ENCODE data around the gene INPPL1.

The INPPL1 gene

DNA sequence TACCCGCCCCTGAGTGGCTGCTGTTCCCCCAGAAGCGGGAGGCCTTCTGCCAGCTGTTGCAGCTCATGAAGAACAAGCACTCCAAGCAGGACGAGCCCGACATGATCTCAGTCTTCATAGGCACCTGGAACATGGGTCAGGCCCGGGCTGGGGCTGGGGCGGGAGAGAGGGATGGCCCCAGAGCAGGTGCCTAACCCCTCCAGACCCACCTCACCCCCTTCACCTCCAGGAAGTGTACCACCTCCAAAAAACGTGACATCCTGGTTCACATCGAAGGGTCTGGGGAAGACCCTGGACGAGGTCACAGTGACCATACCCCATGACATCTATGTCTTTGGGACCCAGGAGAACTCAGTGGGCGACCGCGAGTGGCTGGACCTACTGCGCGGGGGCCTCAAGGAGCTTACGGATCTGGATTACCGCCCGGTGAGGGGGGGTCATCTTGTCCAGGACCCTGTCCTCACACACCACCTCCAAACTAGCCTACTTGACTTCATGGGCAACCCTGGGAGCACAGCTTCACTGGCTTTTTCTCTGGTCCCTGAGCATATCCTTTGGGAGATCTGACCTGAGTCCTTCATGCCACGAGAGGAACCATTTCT lies 6.3 kb downstream of the INPPL1 start:
- TF ChIP-seq NFRKB (IDR thresholded peaks at IDR 0.05) = no peak
- no peak for TF ChIP-seq HDGF (IDR thresholded peaks at IDR 0.05; ENCODE audit: borderline replicate concordance)
- TF ChIP-seq BHLHE40 (IDR thresholded peaks at IDR 0.05; ENCODE audit: borderline replicate concordance) = no peak
- TF ChIP-seq, protein P1, sequence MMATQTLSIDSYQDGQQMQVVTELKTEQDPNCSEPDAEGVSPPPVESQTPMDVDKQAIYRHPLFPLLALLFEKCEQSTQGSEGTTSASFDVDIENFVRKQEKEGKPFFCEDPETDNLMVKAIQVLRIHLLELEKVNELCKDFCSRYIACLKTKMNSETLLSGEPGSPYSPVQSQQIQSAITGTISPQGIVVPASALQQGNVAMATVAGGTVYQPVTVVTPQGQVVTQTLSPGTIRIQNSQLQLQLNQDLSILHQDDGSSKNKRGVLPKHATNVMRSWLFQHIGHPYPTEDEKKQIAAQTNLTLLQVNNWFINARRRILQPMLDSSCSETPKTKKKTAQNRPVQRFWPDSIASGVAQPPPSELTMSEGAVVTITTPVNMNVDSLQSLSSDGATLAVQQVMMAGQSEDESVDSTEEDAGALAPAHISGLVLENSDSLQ (IDR thresholded peaks at IDR 0.05) = no peak
- TF ChIP-seq SUZ12 (IDR thresholded peaks at IDR 0.05) = no peak
- no peak for TF ChIP-seq SP1 (IDR thresholded peaks at IDR 0.05)
- TF ChIP-seq ARNT (IDR thresholded peaks at IDR 0.05) = no peak
- no peak for TF ChIP-seq ZNF384 (IDR thresholded peaks at IDR 0.05)
- no peak for TF ChIP-seq ELF4 (IDR thresholded peaks at IDR 0.05)
- no peak for DNase-seq (ENCODE audit: extremely low spot score)
- CTCF ChIA-PET = no interaction called here
- POLR2A ChIA-PET = interaction anchor here (0.6 kb wide), 1 partner anchor 188 kb away, joined by 3 read pairs; no protein-coding TSS in a partner anchor

GRCh38 chr11:72231396-72232259 lies 7.1 kb downstream of the INPPL1 start:
- CTCF ChIA-PET = no interaction called here
- POLR2A ChIA-PET = interaction anchor here (0.6 kb wide), 1 partner anchor 187 kb away, joined by 3 read pairs; no protein-coding TSS in a partner anchor
- TF ChIP-seq ARNT (IDR thresholded peaks at IDR 0.05) = no peak
- no peak for TF ChIP-seq HDGF (IDR thresholded peaks at IDR 0.05; ENCODE audit: borderline replicate concordance)
- no peak for TF ChIP-seq BHLHE40 (IDR thresholded peaks at IDR 0.05; ENCODE audit: borderline replicate concordance)
- no peak for DNase-seq (ENCODE audit: extremely low spot score)

GRCh38 chr11:72232260-72233055 lies 7.9 kb downstream of the INPPL1 start:
- POLR2A ChIA-PET = no interaction called here

DNA sequence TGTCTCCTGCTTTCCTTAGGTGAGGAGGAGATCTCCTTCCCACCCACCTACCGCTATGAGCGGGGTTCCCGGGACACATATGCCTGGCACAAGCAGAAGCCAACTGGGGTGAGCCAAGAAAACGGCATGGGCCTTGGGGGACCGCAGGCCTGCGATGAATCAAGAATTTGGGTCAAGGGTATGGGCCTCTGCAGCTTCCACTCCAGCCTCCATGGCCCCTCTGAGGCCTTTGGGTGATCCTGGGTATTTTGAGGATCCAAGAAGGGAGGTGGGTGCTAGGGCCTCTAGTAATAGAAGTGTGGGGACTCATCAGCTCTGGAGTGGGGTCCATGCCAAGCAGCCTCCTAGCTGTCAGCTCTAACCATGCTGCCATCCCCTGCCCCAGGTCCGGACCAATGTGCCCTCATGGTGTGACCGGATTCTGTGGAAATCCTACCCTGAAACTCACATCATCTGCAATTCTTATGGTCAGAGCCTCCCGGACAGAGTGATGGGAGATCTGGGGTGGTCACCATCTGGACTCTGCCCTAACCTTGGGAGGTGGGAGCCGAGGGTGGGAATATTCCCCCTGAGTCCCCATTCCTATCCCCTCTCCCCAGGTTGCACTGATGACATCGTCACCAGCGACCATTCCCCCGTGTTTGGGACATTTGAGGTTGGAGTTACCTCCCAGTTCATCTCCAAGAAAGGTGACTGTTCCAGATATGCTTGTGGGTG lies 8.6 kb downstream of the INPPL1 start:
- ChIA-PET CTCF (no interaction called here), POLR2A (no interaction called here)
- no peak for DNase-seq (ENCODE audit: extremely low spot score)
- TF ChIP-seq, protein P1 (IDR thresholded peaks at IDR 0.05) = no peak
- TF ChIP-seq SUZ12 (IDR thresholded peaks at IDR 0.05) (no peak), ZNF384 (IDR thresholded peaks at IDR 0.05) (no peak), TARDBP (IDR thresholded peaks at IDR 0.05) (no peak), L3MBTL2 (conservative IDR thresholded peaks at IDR 0.05) (no peak), FOXK2 (IDR thresholded peaks at IDR 0.05) (no peak), BHLHE40 (IDR thresholded peaks at IDR 0.05; ENCODE audit: borderline replicate concordance) (no peak), LEF1 (IDR thresholded peaks at IDR 0.05; ENCODE audit: borderline replicate concordance) (no peak), FOXM1 (IDR thresholded peaks at IDR 0.05; ENCODE audit: borderline replicate concordance) (no peak), SP1 (IDR thresholded peaks at IDR 0.05) (no peak), HDGF (IDR thresholded peaks at IDR 0.05; ENCODE audit: borderline replicate concordance) (no peak), FOXA1 (IDR thresholded peaks at IDR 0.05) (no peak)

More at GRCh38 chr11:72232260-72233055, 7.9 kb downstream of the INPPL1 start:
- no peak for DNase-seq (ENCODE audit: extremely low spot score)
- CTCF ChIA-PET = no interaction called here
- no peak for TF ChIP-seq L3MBTL2 (conservative IDR thresholded peaks at IDR 0.05)
- TF ChIP-seq BHLHE40 (IDR thresholded peaks at IDR 0.05; ENCODE audit: borderline replicate concordance) = no peak
- TF ChIP-seq LEF1 (IDR thresholded peaks at IDR 0.05; ENCODE audit: borderline replicate concordance) = no peak
- no peak for TF ChIP-seq SP1 (IDR thresholded peaks at IDR 0.05)
- TF ChIP-seq ARNT (IDR thresholded peaks at IDR 0.05) = no peak
- TF ChIP-seq CTBP1 (IDR thresholded peaks at IDR 0.05; ENCODE audit: borderline replicate concordance) = no peak
- TF ChIP-seq TARDBP (IDR thresholded peaks at IDR 0.05) = no peak
- no peak for TF ChIP-seq HDGF (IDR thresholded peaks at IDR 0.05; ENCODE audit: borderline replicate concordance)
- TF ChIP-seq ZNF384 (IDR thresholded peaks at IDR 0.05) = no peak

DNA sequence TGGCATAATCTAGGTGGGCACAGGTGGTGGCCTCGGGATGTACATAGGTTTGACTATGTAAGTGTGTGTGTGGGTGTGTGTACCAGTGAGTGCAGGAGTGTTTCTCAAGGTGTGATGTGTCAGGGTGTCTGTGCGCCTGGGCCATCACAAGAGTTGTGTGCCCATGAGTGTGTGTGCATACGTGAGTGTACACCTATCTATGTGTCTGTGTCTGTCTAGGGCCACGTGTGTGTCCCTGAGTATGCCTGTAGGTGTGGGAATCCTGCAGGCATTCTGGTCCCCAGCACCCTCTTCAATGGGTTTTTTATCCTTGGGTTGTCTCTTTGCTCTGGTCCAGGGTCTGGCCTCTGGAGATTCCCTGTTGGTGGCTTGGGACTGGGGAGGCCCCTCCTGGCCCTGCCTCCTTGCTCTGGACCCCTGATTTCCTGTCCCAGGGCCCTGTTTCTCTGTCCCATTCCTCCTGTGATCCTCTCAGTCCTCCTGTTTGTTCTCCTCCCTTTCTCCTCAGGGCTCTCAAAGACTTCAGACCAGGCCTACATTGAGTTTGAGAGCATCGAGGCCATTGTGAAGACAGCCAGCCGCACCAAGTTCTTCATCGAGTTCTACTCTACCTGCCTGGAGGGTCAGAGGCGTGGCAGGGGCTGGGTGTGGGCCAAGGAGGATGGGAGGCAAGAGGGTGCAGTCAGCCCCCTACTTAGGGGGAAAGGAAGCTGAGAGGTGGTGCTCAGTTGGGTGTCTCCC lies 9.4 kb downstream of the INPPL1 start:
- no peak for DNase-seq (ENCODE audit: extremely low spot score)
- POLR2A ChIA-PET = interaction anchor here (5.8 kb wide), 1 partner anchor 10 kb away, joined by 45 read pairs; the partner anchor contains the start of gene INPPL1
- CTCF ChIA-PET = no interaction called here
- TF ChIP-seq HDGF (IDR thresholded peaks at IDR 0.05; ENCODE audit: borderline replicate concordance) (no peak), CTBP1 (IDR thresholded peaks at IDR 0.05; ENCODE audit: borderline replicate concordance) (no peak), LEF1 (IDR thresholded peaks at IDR 0.05; ENCODE audit: borderline replicate concordance) (no peak), SUZ12 (IDR thresholded peaks at IDR 0.05) (no peak), NFRKB (IDR thresholded peaks at IDR 0.05) (no peak), SP1 (IDR thresholded peaks at IDR 0.05) (no peak), FOXM1 (IDR thresholded peaks at IDR 0.05; ENCODE audit: borderline replicate concordance) (no peak), BHLHE40 (IDR thresholded peaks at IDR 0.05; ENCODE audit: borderline replicate concordance) (no peak), FOXK2 (IDR thresholded peaks at IDR 0.05) (no peak), ARNT (IDR thresholded peaks at IDR 0.05) (no peak), FOXA1 (IDR thresholded peaks at IDR 0.05) (no peak), ELF4 (IDR thresholded peaks at IDR 0.05) (no peak), ZNF384 (IDR thresholded peaks at IDR 0.05) (no peak), L3MBTL2 (conservative IDR thresholded peaks at IDR 0.05) (no peak), TARDBP (IDR thresholded peaks at IDR 0.05) (no peak)
- TF ChIP-seq, protein P1 (IDR thresholded peaks at IDR 0.05) = no peak

Measured in HEK293T (cell line).